IPS DF 6.9 (cell line): ENCODE results near the gene OR5L1.

Experiments
- DNase-seq: peaks from one replicate; pipeline ENCODE4 v3.0.0-alpha.2; 2013; ENCODE audit warnings: low read depth, low spot score
- H3K27ac ChIP-seq: one replicate; pipeline ENCODE4 v1.5.1; 2013; ENCODE audit warnings: low read length, control low read depth
- H3K27me3 ChIP-seq: 2 replicates; pipeline ENCODE4 v1.6.1; 2013; ENCODE audit warnings: mild to moderate bottlenecking, low read length; ENCODE audit not compliant: control insufficient read depth, insufficient read depth
- H3K36me3 ChIP-seq: 2 replicates; pipeline ENCODE4 v1.6.1; 2013; ENCODE audit warnings: low read length; ENCODE audit not compliant: control insufficient read depth, insufficient read depth
- H3K4me1 ChIP-seq: 2 replicates; pipeline ENCODE4 v1.6.1; 2013; ENCODE audit warnings: low read length; ENCODE audit not compliant: control insufficient read depth, insufficient read depth
- H3K4me3 ChIP-seq: 2 replicates; pipeline ENCODE4 v1.5.1; 2013; ENCODE audit warnings: mild to moderate bottlenecking, low read length
- H3K9me3 ChIP-seq: 2 replicates; pipeline ENCODE4 v1.6.1; 2013; ENCODE audit warnings: low read length, inconsistent platforms; ENCODE audit not compliant: control insufficient read depth, insufficient read depth
- WGBS: extraction: QIAGEN DNeasy Blood & Tissue Kit; methylation state at CpG from one replicate; pipeline ENCODE4 v1.1.7; 2013; ENCODE audit warnings: mixed read lengths, missing lambda C conversion rate; ENCODE audit not compliant: insufficient read length, insufficient coverage; 5-methylcytosine and 5-hydroxymethylcytosine counted together

The OR5L1 gene

GRCh38 chr11:55852141-55852540 lies 41.0 kb downstream of the OR5L1 start:
- Histone ChIP-seq H3K36me3 (no peaks in the 10 kb centered on the region), H3K27me3 (no peaks in the 10 kb centered on the region), H3K9me3 (peaks cover 1% of the 10 kb centered on the region; the same call in 1 of the 2 replicates), H3K4me3 (no peak overlapping the region), H3K27ac (no peak overlapping the region), H3K4me1 (no peaks in the 10 kb centered on the region)
- no CpG with 5 or more reads among the region's 1 CpG for WGBS
- no peak for DNase-seq

- WGBS: no CpG with 5 or more reads among the region's 1 CpG
- no peak overlapping the region for H3K27ac ChIP-seq
Observed at GRCh38 chr11:55854704-55855103, 43.5 kb downstream of the OR5L1 start.

More at GRCh38 chr11:55854704-55855103, 43.5 kb downstream of the OR5L1 start:
- Histone ChIP-seq H3K4me1 (no peaks in the 10 kb centered on the region), H3K36me3 (no peaks in the 10 kb centered on the region), H3K27me3 (no peaks in the 10 kb centered on the region), H3K4me3 (no peak overlapping the region), H3K9me3 (peaks cover 1% of the 10 kb centered on the region; the same call in 1 of the 2 replicates)
- DNase-seq: no peak
